HG03175 (cell line): Measurements from ENCODE around the gene DEFB114.
A peak's percentile ranks its signal among the peaks of the same experiment; 100 is the strongest.
"Not testable (repeated sequence)": the region's sequence is repeated elsewhere in the genome, so short reads cannot be mapped to it uniquely, and the experiment has no call there.

Experiments
- ATAC-seq: cut with Tn5 transposase; IDR thresholded peaks from one replicate; pipeline ENCODE4 v1.9.1; 2021; ENCODE audit warnings: mild to moderate bottlenecking, moderate library complexity; ENCODE audit not compliant: unreplicated experiment

The DEFB114 gene, protein sequence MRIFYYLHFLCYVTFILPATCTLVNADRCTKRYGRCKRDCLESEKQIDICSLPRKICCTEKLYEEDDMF

DNA sequence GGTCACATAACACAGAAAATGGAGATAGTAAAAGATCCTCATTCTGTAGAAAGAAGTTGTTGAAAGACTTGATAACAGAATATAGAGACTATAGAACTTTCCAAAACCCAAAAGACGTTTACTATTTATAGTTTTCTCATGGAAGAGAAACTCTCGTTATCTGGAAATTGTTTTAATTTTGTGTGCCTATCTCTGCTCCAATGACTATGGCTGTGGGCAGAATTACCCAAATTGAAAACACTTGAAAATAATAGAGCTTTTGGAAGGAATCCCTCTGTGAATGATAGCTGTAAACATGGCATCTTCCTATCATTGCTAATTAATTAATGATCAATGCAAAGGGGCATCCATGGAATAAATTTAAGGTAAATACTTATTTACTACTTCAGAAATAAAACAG lies at the start of gene DEFB114:
DEFB114 (minus strand) TSS at position 101 of the 400 bp plus-strand sequence; CDS start at position 42, 59 bp downstream.
- no peak for ATAC-seq

DNA sequence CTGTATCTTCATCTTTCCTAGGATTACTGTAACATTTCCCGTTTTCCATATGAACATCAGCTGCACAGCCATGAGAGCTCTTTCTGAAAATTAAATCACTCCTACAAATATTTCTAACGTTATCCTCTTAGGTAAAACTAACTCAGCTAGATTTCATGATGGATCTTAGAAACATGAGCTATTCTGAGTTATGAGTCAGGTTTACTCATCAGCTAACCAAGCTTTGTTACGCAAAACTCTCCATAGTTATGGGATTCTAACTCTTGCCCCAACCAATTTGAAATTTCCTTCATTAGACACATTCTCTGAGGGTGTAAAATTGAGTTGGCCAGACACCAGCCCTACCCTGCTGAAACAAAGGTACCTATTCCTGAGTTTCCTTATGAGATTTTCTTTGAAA lies 43.9 kb upstream of the DEFB114 start:
- no peak for ATAC-seq

DNA sequence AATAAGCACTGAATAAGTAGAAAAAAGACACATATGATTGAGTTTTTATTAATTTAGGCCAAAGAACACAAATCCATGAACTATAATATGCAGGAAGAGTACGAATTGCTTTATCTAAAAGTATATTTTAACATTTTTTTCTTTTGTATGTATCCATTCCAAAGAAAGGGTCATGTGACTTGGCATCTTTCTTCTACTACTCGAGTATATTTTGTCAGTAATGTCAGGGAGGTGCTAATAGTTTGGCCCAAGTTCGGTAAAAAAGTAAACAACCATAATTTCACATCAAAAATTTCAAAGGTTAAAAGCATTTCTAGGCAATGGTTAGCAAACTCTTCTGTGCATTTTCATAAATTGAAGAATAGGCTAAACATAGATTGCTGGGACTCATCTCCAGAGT lies 39.2 kb upstream of the DEFB114 start:
- ATAC-seq: no peak

DNA sequence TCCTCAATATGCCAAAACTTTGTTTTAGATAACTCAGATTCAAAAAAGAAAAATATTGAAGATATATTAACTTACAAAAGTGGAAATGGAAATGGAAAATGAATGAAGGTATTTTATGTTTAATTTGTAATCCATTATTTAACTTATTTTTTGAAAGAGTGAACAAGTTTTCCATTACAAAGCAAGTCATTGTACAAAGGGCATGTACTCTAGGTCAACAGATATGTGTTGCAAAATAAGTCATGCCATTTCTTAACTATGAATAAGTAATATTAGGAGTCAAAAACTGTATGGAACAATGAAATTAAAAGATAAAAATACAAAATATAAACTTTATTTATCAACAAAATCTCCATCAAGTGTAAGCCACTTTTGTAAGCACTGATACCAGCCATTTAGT lies 31.3 kb upstream of the DEFB114 start:
- no peak for ATAC-seq

DNA sequence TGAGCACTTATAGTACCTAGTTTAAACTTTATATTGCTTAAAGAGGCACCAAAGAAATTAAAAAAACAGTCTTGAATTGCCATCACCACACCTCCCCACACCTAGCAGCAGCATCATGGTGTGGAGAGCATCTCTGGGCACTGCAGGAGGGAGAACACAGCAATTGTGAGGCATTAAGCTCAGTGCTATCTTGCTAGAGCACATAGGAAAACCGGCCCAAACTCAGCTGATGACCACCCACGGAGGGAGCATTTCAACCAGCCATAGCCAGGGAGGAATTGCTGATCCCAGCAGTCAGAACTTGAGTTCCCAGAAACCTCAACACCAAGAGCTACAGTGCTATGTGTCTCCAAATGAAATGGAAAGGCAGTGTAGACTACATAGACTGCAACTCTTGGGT lies 24.9 kb upstream of the DEFB114 start:
- no peak for ATAC-seq

DNA sequence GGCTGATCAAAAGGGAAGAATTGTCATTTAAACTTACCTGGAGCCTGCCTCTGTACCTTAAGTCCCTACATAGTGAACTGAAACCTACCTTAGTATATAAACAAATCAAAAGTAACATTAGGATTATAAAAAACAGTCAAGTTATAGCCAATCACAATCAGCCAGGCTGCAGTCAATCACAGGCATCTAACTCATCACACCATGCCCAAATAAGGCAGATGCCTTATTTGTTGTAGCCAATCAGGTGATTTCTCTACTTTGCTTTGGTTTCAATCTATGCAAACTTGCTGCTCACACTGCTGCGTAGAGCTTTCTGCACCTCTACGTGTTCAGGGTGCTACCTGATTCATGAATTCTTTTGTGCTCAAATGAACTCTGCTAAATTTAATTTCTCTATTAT lies 23.8 kb upstream of the DEFB114 start:
- ATAC-seq: no peak

DNA sequence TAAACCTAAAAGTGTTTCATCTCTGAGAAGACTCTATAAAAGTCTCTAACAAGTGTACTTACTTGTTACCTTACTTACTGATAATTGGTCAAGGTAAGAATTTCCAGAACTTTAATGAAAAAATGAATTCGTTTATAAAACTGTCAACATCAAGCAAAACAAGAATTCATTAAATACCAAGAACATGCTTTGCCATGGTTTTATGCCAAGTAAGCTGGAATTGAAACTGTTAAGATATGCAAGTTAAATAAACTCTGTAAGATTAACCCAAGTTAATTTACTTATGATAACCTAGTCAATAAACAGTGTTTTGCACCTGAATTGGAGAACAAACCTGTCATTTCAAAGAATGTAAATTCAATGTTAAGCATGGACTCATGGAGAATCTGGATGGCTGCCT lies 22.6 kb upstream of the DEFB114 start:
- no peak for ATAC-seq

DNA sequence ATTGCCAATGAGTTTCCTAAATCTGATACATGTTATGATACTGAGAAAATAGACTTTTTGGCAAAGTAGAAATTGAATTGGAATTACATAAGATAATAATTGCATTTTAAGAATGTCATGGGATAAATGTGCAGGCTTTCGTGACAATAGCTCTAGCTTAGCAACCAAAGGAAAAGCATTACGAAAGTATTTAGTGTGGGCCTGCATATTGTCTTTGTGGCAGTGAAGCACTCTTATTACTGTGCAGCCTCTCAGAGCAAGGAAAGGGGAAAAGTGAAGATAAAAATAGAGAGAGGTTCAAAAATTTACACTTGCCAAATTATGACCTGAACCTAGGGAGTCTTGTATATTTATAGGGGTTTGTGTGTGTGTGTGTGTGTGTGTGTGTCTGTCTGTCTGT lies 18.1 kb upstream of the DEFB114 start:
- no peak for ATAC-seq

DNA sequence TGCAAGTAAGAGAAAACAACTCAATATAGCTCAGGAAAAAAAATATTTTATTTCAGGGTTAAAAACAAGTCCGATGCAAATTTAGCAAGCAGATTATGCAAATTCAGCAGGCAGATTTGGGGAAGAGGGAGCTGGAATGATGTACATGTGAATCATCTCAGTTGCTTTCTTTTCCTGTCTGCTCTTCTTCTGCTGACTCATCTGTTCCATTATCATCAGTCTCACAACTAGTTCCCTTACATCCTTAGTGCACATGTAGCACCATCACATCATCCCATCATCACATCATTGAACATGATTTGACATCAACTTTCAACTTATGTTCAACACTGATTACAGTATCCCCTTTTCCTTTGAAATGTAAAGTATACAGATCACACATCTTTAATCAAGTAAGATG lies 16.9 kb upstream of the DEFB114 start:
- ATAC-seq: peak; percentile 49

DNA sequence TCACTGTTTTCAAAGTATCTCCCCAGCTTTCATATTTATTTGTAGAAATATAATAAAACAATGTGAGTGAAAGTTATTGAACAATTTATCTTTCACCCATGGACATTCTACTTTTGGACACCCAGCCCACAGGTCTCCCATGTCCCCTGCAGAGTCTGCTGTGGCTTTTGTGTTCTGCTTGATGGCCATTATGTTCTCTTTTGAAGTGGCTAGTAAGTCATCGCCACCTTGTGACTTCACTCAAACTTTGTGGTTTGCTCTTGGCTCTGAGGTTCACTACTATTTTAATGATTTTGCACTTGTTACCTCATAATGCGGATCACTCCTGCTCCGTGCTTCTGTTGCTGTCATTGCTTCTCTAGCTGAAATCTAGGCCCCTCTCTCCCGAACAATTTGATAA lies 15.6 kb upstream of the DEFB114 start:
- peak; percentile 31 for ATAC-seq

DNA sequence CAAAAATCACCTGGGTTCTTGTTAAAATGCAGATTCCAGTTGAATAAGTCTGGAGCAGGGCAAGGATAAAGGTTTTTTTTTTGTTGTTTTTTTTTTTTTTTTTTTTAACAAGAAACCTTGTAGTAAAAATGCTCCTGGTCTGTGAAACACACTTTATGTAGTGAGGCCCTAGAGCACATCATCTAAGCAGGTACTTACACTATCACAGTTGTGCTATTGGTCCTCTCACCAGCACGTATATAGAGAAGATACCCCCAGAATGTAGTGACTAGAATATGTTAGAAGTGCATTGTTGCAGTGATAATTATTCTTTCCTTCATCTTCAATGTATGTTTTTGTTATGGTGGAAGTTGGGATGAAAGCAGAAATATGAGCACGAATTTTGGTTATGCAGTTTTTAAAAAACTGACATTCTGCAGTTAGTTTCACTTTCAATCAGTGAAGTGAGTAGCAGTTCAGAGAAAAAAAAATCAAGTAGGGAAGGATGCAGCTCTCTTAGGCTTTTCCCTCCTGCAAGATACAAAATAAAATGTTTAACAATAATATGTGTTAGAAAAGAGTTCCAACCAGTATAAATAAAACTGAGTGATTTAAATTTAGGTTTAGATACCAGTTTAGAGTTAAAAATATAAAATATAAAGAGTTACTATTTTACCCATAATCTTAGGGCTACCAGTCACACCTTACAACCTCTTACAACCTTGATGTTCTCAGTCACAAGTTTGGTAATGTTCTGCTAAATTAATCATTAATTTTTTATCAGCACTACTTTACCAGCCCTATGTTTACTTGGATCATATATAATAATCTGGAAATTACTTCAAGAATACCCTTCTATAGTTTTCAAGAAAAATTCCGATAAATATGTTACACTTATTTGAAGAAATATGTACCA lies 14.6 kb upstream of the DEFB114 start:
- peak; percentile 61 for ATAC-seq

DNA sequence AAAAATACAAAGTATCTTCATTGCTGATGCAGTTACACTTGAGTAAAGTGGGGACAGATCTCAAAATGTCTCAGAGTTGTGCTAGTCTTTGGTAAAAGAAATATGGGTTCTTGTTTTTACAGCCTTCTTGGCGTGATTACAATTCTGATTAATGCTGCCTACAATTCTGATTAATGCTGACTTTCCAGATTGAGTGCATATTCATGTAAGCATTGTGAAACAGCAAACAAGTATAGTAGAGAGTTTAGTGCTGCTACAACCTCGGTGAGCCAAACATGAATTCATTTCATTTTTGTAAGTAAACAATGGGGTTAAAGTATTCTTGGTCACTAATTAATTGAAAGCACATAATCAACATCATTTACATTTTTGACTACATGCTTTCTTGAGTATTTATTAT lies 5.6 kb upstream of the DEFB114 start, which contains the start of gene DEFB113:
DEFB113 (minus strand) TSS at position 21 of the 400 bp plus-strand sequence; CDS start at position 21, 0 bp downstream.
- ATAC-seq: no peak

DNA sequence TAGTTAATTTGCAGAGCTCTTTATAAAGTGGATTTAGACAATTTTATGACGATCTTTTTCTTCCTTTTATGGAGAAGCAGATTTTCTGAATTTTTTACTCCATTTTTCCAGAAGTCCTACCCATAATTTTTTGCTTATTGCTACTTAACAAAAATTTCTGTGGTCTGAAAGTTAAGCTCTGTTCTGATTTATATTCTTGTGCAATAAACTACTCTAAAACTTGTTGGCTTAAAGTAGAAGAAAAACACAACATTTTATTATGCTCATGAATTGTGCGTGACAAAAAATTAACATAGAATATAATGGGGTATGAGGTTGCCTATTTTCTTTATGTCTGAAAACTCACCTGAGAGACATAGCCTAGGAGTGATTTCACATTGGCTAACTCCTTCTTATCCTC lies 2.9 kb upstream of the DEFB114 start:
- ATAC-seq: no peak

DNA sequence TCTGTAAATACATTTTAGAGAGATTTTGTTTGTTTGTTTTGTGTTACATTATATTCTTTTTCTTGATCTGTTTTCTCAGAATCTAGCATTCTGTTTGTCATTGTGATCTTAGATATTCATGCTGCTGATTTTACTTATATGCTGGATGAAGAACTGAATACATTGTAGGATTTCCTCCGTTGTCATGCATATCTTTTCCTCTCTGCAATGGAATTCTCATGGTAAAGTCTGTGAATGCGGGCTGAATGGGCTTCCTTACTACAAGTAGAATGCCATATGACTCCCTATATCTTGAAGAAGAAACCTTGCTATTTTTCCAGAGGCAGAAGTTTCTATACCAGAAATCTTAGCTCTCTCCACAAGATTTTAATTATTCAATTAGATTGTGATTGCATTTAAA lies 2.4 kb upstream of the DEFB114 start:
- no peak for ATAC-seq

DNA sequence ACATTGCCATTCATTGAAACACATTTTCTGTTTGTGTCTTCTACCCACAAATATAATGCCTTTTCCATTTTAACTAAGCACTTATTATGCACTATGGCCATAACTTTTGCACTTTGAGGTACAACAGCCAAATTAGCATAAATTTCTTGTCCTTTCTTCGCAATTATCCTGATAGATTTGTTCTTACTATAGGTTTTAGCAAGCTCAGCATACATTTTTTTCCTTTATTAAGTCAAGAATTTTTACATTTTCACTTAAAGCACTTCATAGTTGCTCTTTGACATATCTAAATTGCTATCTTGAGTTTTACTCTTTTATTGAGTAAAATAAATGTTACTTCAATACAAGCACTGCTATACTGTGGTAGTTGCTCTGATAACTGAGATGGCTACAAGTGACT lies 5.8 kb downstream of the DEFB114 start:
- ATAC-seq: no peak

DNA sequence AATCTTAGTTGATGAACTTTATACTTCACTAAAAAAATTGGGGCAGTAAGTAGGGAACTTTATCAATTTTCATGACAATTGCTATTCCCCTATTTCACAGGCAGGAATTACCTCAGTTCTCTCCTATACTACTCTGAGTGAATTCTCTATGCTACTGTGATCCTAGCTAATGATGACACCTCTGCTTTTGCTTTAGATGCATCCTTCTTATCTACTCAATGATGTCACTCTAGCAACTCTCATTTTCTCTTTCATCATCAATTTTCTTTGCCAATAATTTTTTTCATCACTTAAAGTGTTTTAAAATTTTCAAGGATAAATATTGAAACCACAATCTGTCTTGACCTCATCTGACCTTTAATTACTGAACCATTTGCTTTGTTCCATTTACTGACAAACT lies 8.1 kb downstream of the DEFB114 start:
- ATAC-seq: no peak

DNA sequence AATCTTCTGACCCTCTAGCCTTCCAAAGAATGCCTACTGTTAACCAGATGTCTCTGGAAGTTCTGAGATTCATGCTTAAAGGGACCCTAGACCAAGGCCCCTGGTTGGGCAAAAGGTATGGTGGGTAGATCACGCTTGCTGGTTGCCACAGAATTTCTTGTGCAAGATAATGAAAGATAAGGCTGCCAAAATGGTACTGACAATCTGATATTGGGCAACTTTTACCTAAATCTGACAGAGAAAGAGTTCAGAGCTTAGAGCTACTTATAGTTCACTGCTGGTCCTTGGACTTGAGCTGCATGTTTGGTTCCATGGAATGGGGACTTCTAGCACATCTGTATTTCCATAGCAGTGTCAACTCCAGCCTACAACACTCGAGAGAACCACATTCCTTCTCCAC lies 12.0 kb downstream of the DEFB114 start:
- ATAC-seq: no peak

DNA sequence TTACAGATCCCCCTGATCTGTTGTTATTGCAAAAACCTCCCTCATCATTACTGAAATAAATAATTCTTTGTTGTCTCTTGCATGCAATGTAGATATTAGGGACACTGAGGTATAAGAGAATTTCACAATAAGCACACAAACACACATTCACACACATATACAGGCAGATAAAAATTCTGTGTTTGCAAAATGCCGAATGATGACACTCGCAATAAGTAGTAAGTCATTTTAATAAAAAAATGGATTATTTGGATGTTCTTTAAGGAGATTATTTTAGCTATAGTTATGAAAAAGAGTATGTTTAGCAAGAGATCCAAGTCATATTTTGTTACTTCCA lies 13.6 kb downstream of the DEFB114 start:
- no peak for ATAC-seq

DNA sequence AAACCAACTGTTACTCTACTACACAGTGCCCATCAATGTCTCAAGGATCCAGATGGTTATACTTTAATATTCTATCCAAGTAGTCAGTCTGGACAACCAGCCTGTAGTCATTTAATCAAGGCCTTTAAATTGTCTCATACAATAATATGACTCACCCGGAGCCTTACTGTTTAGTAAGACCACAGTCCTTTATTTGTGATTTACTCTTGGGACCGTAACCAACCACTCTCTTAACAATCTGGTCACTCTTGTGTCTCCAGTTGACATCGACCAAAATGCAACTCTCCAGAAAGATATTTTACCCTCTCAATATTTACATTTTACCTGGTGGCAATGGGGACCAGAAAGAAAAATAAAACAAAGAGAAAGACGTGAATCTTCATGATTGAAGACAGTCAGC lies 14.9 kb downstream of the DEFB114 start:
- ATAC-seq: no peak

DNA sequence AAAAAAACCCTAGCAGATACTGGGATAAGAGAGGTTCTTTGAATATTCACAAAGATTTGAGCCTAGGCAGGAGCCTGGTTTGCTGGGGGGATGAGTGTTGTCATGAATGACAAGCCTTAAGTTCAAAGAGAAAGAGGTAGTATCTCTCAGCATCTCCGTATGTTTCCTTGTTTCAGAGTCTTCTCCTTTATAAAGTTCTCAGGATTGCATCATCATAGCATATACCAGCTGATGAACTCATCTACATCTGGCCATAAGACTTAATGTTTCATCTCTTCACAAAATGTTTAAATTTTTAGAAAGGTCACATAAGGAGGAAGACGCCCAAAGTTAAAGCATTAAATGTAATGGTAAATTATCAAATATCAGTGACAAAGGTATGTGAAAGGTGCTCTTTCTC lies 17.1 kb downstream of the DEFB114 start:
- ATAC-seq: no peak

DNA sequence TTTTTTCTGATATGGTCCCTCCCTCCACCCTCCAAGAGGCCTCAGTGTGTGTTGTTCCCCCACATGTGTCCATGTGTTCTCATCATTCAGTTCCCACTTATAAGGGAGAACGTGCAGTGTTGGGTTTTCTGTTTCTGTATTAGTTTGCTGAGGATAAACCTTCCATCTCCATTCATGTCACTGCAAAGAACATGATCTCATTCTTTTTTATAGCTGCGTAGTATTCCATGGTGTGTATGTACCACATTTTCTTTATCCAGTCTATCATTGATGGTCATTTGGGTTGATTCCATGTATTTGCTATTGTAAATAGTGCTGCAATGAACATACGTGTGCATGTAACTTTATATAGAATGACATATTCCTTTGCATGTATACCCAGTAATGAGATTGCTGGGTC lies 19.9 kb downstream of the DEFB114 start:
- ATAC-seq: not testable (repeated sequence)

DNA sequence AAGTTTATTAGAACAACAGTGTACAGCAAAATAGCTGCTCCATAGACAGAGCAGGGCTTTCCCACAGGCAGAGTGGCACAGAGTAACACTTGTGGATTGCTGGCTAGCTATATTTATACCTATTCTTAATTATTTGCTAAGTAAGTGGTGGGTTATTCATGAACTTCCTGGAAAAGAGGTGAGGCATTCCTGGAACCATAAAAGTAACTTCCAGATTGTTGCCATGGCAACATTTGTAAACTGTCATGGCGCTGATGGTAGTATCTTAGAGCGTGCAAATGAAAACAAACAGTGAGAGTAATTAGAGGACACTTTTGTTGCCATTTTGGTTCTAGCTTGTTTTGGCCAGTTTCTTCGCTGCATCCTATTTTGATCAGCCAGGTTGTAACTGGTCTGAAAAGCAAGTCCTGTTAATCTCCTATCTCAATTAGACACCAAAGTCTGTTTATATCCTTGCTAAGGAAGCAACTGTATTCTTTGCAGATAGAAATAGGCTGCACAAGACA lies 23.9 kb downstream of the DEFB114 start:
- ATAC-seq: no peak

DNA sequence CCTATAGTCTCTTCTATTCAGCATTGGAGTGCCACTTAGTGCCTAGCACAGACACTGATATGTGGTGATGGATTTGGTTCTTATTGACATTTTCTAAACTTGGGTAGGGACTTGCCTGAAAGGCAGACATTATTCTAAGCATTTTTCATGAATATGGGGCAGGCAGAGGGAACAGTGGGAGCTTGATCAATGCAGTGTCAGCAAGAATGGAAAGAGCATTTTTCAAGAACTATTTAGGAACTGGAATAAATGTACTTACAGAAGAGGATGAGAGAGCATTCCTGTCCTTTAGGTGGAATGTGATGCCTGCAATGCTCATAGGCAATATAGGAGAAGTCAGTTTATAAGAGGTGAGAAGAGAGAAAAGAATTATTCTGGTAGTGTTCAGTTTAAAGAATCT lies 26.2 kb downstream of the DEFB114 start:
- ATAC-seq: no peak
